Upper lobe of right lung (tissue), 1 donor: Measurements from ENCODE around the gene RIT2. TPM values are rescaled to one million over a fixed set of nuclear protein-coding genes. Genes with fewer than 3 reads are reported as not detected.

Experiments used
- ATAC-seq: fragments of 200-7000 bp; cut with Tn5 transposase; one replicate; pipeline ENCODE4 v1.9.1; 2020; ENCODE audit warnings: mild to moderate bottlenecking, moderate library complexity
- DNase-seq: peaks from one replicate; pipeline ENCODE4 v3.0.0-alpha.2; 2020
- H3K27ac ChIP-seq: fragments of 200-600 bp; one replicate; pipeline ENCODE4 v1.8.0; 2022
- H3K27me3 ChIP-seq: fragments of 200-600 bp; one replicate; pipeline ENCODE4 v1.8.0; 2022; ENCODE audit warnings: mild to moderate bottlenecking
- H3K36me3 ChIP-seq: fragments of 200-600 bp; one replicate; pipeline ENCODE4 v1.8.0; 2022
- H3K4me1 ChIP-seq: fragments of 200-600 bp; one replicate; pipeline ENCODE4 v1.8.0; 2022
- H3K4me3 ChIP-seq: fragments of 200-600 bp; one replicate; pipeline ENCODE4 v1.8.0; 2022; ENCODE audit warnings: mild to moderate bottlenecking
- H3K9me3 ChIP-seq: fragments of 200-600 bp; one replicate; pipeline ENCODE4 v1.8.0; 2022
- CTCF ChIP-seq: fragments of 200-600 bp; IDR thresholded peaks from one replicate; pipeline ENCODE4 v1.8.0; 2022; ENCODE audit warnings: antibody characterized with exemption
- intact Hi-C: fragments of 100-400 bp; cut with DNase I; formaldehyde crosslinking; loops from one replicate; pipeline ENCODE4 v1.11.0; 2022
- total RNA-seq: library from RNA; stranded (reverse); fragmentation: NEBNext Ultra II Directional; extraction: Animal tissue kit (Norgen Biotek cat#: 25700); gene quantifications from one replicate; pipeline ENCODE4 v1.2.1, GENCODE V29; 2021
- donor health status: DM: no; HTN: yes; CAD: no; lungs with severe emphysema.

RIT2 gene
- total RNA-seq, 1 donor from 2014 or later, result not detected

GRCh38 chr18:42980426-42980825 lies 135.1 kb downstream of the RIT2 start:
- no peaks in the 10 kb centered on the region for H3K36me3 ChIP-seq

GRCh38 chr18:42977982-42978637 lies 137.4 kb downstream of the RIT2 start:
- Histone ChIP-seq H3K27ac (no peak overlapping the region), H3K4me1 (no peaks in the 10 kb centered on the region), H3K9me3 (no peaks in the 10 kb centered on the region), H3K27me3 (no peaks in the 10 kb centered on the region), H3K36me3 (no peaks in the 10 kb centered on the region), H3K4me3 (no peak overlapping the region)
- DNase-seq (no peak), ATAC-seq (no peak)
- intact Hi-C loops, result no loop called here
- no peak for TF ChIP-seq CTCF

More at GRCh38 chr18:42980426-42980825, 135.1 kb downstream of the RIT2 start:
- no peaks in the 10 kb centered on the region for H3K27me3 ChIP-seq
- ATAC-seq, result no peak
- no peak for TF ChIP-seq CTCF
- H3K4me3 ChIP-seq, result no peak overlapping the region
- intact Hi-C loops, result no loop called here
- H3K9me3 ChIP-seq, result no peaks in the 10 kb centered on the region
- H3K4me1 ChIP-seq, result no peaks in the 10 kb centered on the region
- DNase-seq, result no peak
- no peak overlapping the region for H3K27ac ChIP-seq

- Histone ChIP-seq H3K4me1 (no peaks in the 10 kb centered on the region), H3K9me3 (no peaks in the 10 kb centered on the region), H3K27ac (no peak overlapping the region), H3K27me3 (no peaks in the 10 kb centered on the region), H3K36me3 (no peaks in the 10 kb centered on the region), H3K4me3 (no peak overlapping the region)
- TF ChIP-seq CTCF, result no peak
- ATAC-seq (no peak), DNase-seq (no peak)
- intact Hi-C loops, result no loop called here
These were observed 138.5 kb downstream of the RIT2 start for GRCh38 chr18:42976869-42977590.

- Histone ChIP-seq H3K36me3 (no peaks in the 10 kb centered on the region), H3K27ac (no peak overlapping the region), H3K4me1 (no peaks in the 10 kb centered on the region), H3K27me3 (no peaks in the 10 kb centered on the region), H3K9me3 (no peaks in the 10 kb centered on the region), H3K4me3 (no peak overlapping the region)
- DNase-seq, result no peak
- intact Hi-C loops, result no loop called here
- TF ChIP-seq CTCF, result no peak
- ATAC-seq, result no peak
These were observed 146.1 kb downstream of the RIT2 start for GRCh38 chr18:42969366-42969765.

GRCh38 chr18:42961298-42961697 lies 154.2 kb downstream of the RIT2 start:
- intact Hi-C loops, result no loop called here
- DNase-seq (no peak), ATAC-seq (no peak)
- H3K27ac ChIP-seq, result no peak overlapping the region
- H3K27me3 ChIP-seq, result no peaks in the 10 kb centered on the region
- H3K4me3 ChIP-seq, result no peak overlapping the region
- no peak for TF ChIP-seq CTCF
- H3K36me3 ChIP-seq, result no peaks in the 10 kb centered on the region
- H3K4me1 ChIP-seq, result no peaks in the 10 kb centered on the region
- no peaks in the 10 kb centered on the region for H3K9me3 ChIP-seq
